T-helper 2 cell treated with Interferon-gamma antibody and Interleukin-4, amounts not matched to agents 100 ng/mL and 5 ng/mL, for 36 hours (primary cell): ENCODE data around the gene MAMDC4. TPM values are rescaled to one million over a fixed set of nuclear protein-coding genes. Genes with fewer than 3 reads are reported as not detected.
"Not testable (repeated sequence)": the region's sequence is repeated elsewhere in the genome, so short reads cannot be mapped to it uniquely, and the experiment has no call there.

Source experiments
- intact Hi-C: fragments of 100-400 bp; cut with micrococcal nuclease; formaldehyde crosslinking; loops from one replicate; pipeline ENCODE4 v1.15.1; 2023
- total RNA-seq: library from RNA; stranded (reverse); gene quantifications from 2 replicates; pipeline ENCODE4 v1.2.3, GENCODE V29; 2022

Gene MAMDC4
- total RNA-seq, 1 donor from 2014 or later, result 18.3 TPM

DNA sequence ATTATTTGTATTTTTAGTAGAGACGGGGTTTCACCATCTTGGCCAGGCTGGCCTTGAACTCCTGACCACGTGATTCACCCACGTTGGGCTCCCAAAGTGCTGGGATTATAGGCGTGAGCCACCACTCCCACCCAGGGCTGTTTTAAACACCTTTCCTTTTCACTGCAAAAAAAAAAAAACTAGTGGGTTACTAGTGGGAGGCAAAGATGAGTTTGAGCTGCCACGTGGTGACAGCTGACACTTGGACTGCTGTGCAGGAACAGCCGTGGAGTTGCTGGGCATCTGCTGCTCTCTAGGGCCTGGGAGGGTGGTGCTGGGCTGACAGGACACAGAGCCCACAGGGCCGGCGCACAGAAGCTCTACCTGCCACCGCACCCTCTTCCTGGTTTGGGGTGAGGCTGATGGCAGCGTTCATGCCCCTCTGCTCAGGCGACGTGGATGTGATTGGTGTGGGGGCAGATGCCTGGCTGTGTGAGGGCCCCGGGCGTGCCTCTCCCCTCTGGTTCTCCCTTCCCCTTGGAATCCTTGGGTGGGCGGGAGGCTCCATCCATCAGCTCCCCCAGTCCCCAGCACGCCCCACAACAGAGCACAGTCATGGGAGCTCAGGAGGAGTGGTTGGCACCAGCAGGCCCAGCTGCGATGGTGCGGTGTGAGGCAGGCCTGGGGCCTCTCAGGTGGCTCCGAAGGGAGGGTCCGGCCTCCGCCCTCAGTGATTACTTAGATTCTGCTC lies 27.5 kb upstream of the MAMDC4 start:
- intact Hi-C loops, result no loop called here

DNA sequence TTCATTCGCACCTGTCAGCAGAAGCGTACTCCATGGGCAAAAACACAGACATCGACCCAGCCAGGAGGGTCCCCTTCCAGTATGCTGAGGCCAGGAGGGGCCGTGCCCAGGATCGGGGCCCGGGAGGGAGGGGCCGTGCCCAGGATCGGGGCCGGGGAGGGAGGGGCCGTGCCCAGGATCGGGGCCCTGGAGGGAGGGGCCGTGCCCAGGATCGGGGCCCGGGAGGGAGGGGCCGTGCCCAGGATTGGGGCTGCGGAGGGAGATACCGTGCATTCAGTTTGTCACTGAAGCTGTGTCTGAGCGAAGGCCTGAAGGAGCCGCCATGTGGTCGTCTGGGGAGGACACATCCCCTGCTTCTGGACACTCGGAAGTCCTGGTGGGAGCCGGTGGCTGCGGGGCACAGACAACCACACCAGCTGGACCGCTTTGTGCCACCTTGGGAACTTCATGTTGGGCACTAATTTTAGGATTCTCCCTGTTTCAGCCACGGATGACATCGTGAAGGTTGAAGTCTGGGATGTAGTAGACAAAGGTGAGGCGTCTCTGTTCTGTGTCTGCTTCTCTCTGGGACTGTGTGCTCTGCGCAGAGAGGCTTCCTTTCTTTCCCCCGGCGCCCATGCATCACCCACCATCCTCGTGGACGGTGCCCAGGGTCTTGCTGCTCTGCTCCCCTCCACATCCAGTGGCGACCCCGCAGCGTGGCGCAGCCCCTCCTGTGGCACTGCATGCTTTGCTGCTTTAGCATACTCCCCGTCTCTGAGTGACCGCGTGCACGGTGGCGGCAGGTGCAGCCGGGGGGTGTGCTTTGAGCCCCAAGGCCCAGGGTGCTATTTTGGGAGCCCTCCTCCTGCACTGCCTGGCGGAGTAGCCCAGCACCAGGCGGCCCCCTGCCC lies 26.6 kb upstream of the MAMDC4 start:
- intact Hi-C loops, result no loop called here

DNA sequence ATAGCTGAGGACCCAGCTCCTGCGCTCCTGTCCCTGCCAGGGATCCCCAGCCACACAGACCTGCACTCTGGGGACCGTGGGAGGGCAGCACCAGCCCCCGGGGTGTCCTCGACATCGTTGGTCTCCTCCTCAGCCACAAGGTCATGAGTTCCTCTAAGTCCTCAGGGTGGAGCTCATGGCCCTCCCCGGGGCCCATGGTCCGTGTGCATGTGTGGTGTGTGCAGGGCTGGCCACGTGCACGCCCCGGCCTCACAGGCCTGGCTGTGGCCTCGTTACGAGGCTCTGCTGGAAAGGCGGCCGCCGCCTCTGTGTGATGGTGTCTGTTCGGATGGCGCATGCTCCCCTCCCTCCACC lies 26.0 kb upstream of the MAMDC4 start:
- intact Hi-C loops, result no loop called here

DNA sequence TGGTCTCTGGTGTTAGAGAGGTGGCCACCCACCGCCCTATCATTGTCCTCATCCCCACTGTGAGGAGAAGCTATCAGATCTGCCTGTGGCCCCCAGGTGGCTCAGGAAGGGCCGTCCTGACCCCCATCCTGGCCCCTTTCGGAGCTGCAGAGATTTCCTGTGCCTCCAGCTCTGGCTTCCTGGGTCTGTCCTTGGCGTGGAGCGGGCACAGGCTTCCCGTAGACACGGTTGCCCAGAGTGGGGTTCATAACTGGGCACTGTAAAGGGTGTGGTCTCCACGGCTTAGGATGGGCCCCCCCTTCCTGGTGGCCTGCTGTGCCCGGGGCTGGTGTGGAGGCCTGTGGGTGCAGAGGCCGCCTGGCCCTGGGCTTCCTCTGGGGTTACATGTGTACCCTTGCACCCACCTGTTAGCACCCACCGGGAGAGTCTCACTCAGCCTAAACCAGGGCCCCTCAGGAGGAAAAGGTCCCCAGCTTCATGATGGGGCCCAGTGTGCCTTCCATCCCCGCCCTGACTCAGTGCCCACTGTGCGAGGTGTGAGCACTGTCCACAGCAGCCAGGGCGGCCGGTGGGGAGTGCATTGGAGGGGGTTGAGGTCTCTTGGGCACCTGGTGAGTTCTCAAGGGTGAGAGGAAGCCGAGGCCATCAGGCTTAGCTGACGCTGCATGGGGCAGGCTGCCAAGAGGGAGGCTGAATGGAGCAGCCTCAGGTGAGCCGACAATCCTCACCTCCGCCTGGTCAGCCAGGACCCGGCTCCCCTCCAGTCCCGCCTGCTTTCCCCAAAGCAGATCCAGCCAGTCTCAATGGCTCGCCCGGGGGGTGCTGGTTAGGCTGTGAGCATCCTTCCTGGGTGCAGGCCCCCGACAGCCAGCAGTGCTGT lies 25.2 kb upstream of the MAMDC4 start:
- intact Hi-C loops, result no loop called here

DNA sequence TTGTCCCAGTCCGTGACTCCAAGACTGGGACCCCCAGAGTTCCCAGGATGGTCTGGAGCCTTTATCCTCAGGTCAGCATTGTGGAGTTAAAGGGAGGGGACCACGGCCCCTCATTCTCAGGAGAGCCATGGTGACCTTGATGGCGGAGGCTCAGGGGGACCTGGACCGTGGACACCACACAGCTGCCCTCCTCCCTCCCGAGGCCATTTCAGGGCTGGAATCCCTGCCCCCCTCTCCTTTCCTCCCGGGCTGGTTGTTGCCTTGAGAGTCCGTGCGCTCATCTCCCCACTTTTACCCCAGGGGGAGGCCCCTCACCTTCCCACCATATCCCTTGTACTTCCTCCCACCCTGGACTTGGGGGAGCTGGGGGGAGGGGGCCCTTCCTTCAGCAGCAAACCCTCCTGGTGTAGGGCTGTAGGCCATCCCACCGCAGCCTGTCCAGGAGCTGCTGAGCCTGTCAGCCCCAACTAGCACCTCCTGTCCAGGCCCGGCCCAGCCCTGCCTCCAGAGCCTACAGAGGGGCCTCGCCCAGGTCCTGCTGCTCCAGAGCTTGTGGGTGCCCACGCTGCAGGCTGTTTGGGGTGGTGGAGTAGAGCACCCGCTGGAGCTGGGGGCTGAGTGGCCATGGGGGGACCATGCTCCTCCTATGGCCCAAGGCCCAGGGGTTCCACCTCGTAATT lies 24.2 kb upstream of the MAMDC4 start:
- intact Hi-C loops, result no loop called here

DNA sequence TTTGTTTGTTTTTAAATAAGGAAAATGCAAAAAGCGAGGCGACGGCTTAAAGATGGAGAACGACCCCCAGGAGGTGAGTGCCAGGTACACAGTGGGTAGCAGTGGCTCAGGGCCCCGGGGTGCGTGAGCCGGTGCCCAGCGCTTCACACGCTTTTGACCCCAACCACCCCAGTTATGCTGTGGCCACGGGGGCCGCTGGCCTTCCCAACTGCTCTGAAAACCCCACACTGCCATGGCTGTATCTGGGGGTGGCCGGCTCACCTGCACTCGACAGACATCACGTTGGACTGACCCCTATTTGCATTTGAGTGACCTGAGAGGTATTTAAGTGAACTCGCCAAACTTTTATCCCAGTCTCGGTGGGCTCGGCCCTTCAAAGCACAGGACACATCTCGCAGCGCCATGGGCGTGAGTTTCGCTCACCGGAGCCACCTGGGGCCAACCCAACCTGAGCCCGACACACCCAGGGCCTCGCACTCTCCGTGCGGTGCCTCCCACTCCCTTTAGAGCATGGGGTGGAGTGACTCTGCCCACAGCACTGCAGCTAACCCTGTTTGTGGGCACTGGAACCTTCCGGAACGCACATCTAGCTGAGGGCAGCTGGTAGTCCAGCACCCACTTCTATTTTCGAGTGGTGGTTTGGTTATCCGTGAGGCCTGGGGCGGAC lies 23.5 kb upstream of the MAMDC4 start:
- intact Hi-C loops, result no loop called here

DNA sequence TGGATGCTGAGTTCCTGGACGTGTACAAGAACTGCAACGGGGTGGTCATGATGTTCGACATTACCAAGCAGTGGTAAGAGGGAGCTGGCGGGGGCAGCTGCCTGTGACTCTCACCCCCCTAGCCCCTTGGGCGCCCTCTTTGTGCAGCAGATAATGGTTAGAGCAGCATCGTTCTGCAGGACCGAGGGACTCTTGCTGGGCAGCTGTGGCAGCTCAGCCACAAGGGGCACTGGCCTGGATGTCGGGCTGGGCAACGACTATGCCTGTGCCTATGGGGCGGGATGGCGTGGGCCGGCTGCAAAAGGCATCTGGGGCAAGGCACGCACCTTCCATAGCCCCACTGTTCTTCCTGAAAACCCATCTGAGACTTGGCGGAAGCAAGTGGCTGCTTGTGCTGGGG lies 22.7 kb upstream of the MAMDC4 start:
- intact Hi-C loops, result no loop called here

DNA sequence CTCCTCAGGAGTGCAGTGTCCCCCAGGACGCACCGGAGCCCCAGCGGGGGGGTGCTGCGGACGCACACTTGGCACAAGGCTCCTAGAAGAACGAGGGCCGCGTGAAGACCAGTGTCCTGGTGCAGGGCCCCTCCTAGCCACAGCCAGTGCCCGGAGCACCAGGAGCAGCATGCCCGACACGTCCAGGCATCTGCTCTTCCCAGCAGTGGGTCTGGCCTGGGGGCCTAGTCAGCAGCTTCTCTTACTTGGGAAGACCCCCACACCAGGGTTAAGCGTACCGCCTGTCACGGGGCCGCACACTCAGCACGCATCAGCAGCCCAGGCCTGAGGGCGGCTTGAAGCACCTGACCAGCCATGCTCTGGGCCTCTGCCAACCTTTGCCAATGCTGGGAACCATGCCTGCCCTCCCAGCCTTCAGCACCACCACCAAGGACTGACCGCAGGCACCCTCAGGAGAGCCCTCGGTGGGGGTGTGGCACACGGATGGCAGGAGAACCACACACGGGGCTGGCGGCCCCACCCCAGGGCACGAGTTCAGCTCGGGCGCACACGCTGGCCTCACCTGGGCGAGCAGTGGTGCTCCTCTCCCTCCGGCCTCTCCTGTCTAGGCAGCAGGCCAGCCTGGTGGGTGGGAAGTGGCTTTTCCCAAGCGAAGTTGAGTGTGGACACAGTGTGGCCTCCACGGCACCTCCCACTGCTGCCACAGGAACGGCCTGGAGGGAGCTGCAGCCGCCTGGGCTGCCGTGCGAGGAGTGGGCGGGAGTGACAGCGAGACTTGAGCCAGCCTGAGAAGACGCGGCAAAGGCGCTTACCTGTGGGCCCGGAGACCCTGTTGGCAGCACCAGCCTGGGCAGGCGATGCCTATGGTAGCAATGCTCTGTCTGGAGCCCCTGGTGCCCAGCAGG lies 21.9 kb upstream of the MAMDC4 start:
- intact Hi-C loops, result no loop called here

DNA sequence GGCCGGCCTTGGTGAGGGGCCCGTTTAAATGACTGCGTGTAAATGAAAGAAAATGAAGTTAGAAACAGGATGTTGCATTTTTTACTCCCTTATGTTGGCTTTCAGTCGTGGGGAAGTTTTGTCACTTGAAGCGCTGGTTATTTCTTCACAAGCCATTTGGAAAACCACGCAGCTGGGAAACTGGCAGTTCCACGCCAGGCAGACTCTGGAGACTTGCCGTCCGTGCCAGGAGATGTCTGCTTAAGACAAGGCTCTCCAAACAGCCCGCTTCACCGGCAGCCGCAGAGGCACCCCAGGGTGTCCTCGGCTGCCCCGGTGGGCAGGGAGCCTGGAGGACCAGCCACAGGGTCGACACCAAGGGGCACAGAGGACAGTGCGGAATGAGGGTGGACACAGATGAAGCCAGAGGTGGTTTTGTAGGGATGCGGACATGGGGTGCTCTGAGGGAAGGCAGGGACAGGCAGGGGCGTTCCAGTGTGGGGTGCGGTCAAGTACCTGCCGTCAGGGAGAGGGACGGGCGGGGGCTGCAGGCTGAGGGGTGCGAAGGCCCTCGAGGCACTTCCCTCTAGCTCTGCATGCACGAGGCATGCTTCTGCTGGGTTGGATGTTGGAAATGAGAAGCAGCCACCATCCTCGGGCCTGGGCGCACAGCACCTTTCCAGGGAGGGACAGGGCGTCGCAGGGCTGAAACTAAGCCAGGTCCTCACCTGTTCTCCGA lies 21.0 kb upstream of the MAMDC4 start:
- intact Hi-C loops, result no loop called here

DNA sequence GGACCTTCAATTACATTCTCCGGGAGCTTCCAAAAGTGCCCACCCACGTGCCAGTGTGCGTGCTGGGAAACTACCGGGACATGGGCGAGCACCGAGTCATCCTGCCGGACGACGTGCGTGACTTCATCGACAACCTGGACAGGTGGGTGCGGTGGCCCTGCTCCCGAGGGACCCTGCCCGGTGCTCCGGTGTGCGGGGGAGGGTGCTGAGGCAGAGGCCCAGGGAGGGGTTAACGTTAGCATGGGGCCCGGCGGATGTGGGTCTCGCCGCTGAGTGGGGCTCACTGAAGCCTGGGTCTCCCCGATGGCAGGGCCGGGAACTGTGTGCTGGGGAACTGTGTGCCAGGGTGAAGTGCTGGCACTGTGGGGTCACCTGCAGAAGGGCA lies 20.4 kb upstream of the MAMDC4 start:
- intact Hi-C loops, result no loop called here

DNA sequence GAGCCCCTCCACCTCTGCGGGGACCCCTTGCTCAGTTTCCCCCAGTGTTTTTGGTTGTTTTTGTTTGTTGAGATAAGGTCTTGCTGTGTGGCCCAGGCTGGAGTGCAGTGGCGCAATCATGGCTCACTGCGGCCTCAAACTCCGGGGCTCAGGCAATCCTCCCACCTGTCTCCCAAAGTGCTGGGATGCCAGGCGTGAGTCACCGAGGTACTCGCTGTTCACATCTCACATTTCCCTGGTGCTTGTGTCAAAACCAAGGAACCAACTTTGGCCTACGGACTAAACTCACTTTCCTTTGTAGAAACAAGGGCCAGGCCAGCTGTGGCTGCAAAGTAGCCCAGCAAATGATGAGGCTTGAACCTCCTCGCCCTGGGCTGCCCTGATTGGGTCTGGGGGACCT lies 19.6 kb upstream of the MAMDC4 start:
- intact Hi-C loops, result no loop called here

DNA sequence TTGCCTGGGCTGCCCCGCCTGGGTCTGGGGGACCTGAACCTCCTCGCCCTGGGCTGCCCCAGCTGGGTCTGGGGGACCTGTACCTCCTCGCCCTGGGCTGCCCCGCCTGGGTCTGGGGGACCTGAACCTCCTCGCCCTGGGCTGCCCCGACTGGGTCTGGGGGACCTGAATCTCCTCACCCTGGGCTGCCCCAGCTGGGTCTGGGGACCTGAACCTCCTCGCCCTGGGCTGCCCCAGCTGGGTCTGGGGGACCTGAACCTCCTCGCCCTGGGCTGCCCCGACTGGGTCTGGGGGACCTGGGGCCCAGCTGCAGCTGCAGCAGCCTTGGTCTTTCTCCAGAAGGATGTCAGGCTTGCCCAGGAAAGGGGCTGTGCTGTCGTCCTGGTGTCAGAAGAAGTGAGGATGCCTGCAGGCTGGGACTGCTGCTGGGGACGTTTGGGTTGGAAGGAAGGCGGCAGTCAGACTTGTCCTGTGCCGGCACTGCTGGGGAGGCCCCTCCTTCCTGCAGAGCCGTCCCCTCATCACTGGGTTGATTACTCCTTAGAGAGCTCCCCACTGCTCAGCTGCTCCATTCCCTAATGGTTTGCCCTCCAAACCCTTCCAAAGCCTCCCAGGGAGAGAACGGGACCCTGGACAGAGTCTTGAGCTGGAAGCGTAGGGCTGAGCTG lies 18.6 kb upstream of the MAMDC4 start:
- intact Hi-C loops, result not testable (repeated sequence)

DNA sequence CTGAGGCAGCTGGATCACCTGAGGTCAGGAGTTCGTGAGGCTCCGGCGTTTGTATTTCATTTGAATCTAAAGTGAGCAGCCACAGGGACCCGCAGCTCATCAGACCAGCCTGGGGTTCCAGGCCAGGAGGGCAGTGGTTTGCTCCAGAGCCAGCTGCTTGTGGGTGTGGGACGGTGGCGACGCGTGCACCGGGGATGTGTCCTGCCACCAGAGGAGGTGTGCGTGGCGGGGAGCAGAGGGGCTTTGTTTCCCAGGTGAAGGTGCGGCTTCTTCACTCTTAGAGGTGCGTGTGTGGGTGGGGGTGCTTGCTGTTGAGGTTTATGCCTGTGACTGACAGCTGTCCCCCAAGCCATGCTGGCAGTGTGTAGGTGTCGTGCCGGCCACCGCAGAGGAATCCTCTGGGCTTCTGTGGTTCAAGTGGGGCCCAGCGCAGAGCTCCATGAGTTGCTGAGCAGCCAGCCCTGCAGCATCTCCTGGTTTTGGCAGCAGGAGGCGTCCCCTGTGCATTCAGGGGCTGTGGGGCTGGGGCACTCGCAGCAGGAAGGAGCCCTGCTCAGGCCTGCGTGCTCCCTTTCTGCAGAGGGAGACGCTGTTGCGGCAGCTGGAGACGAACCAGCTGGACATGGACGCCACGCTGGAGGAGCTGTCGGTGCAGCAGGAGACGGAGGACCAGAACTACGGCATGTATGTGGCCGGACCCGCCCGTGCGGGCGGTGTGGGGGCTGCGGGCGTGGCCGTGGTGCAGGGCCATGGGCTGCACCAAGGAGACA lies 16.8 kb upstream of the MAMDC4 start:
- intact Hi-C loops, result no loop called here

DNA sequence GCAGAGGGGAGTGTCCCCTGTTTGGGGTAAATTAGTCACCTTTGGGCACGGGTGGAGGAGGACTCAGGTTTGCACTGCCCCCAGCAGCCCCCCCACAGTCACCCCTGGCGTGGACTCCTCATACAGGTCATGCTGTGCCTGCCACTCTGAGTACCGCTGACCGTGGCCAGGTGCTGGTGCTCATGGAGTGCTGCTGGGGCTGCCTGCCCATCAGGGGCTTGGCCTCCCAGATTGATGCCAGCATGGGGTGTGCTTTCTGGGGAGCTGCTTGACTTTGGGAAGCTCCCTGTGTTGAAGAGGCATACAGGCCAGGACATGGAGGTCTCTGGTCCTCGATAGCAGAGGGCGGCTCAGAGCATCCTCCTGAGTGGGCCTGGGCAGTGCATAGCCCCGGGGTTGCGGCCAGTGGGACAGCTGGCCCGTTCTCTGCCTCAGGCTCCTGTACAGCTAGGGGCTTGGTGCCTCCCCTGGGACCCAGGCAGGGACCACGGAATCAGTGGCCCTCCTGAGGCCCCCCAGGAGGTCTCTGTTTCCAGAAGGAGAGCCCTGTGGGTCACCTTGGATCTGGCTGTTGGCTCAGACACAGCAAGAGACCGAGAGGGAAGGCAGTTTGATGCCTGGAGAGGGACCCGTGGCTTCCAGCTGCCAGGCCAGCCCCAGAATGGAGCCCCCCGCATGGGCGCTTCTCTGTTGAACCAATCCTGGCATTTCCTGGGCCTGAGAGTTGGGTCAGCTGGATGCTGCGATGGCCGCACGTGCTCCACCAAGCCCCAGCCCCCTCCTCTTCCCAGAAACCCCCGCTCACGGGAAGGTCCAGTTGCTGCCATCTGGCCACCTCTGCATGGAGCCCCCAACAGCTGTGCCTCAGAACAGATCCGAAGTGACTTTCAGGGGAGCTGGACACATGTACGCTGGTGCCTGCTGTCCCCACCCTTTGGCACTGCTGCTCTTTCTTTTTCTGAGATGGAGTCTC lies 15.9 kb upstream of the MAMDC4 start:
- intact Hi-C loops, result no loop called here

DNA sequence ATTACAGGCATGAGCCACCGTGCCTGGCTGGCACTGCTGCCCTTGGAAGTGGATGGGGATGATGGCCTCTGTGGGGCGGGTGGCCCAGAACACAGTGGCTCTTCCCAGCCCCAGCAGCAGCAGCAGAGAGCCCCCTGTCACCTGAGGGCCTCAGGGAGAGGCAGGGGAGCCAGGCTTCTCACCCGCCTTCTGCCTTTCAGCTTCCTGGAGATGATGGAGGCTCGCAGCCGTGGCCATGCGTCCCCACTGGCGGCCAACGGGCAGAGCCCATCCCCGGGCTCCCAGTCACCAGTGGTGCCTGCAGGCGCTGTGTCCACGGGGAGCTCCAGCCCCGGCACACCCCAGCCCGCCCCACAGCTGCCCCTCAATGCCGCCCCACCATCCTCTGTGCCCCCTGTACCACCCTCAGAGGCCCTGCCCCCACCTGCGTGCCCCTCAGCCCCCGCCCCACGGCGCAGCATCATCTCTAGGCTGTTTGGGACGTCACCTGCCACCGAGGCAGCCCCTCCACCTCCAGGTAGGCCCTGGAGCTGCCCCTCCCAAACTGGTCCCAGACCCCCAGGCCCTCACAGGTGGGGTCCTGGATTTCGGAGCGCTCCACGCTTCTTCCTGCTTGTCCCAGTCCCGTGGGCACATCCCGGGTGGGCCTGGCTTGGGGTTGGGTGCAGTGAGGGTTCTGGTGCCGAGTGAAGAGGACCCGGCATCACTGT lies 14.8 kb upstream of the MAMDC4 start:
- intact Hi-C loops, result no loop called here

DNA sequence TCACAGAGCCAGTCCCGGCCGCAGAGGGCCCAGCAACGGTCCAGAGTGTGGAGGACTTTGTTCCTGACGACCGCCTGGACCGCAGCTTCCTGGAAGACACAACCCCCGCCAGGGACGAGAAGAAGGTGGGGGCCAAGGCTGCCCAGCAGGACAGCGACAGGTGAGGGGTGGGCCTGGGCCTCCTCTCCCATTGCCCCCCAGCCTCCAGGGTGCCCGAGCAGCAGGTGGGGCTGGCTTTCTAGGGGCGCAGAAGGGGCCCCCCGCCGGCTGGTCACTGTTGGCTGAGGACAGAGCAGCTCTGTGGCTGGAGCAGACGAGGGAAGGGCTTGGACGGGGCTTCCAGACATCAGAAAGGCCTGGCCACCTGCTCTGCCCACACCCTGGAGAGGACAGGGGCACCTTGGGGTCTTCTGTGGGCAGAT lies 14.3 kb upstream of the MAMDC4 start:
- intact Hi-C loops, result not testable (repeated sequence)
